22Rv1 (cell line): ENCODE data around the gene KREMEN1.

ENCODE experiments used
- ZFX ChIP-seq: fragments of 450-650 bp; IDR thresholded peaks from 2 replicates; pipeline ENCODE4 v1.6.1; 2017; ENCODE audit warnings: antibody characterized with exemption, borderline replicate concordance
- TF ChIP-seq, protein P1 (sequence below): fragments of 450-650 bp; IDR thresholded peaks from 2 replicates; pipeline ENCODE4 v1.5.1; 2017; ENCODE audit warnings: mild to moderate bottlenecking

DNA sequence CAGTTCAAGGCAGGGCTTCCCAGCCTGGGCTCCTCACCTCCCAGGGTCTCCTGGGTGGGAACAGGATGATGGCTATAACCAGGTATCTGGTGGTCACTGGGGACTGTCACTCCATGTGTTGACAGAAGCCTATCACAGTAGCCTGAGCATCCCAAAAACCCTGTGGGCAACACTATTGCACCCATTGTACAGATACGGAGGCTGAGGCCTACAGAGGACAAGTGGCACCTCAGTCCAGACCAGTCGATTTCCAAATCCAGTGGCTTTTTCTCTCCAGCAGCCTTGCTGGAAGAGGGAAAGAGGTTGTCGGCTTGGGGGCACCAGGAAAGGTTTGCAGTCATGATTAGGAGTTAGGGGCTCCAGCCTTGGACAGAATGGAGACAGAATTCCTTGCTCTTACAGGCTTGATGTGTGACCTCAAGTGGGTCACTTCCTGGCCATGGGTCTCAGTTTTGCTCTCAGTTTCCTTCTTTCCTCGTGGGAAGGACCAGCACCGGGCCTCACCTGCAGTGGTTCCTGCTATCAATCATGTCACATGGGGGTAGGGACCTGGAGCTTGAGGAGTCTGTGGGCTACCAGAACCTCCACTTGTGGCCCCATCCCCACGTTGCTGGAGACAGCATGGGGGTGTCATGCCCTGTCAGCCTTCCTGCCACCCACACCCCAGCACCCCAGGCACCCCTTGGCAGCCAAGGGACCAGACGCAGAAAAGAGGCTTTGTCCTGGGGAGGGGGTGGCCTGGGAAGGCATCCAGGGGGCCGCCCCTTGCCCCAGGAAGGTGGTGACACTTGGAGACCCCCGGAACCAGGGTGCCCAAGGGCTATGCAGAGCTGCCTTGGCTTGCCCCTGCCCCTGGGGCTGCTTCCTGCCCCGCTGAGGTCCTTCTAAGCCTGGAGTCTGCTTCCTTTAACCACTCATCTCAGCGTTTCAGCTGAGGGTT, 135.0 kb downstream of the KREMEN1 start:
- TF ChIP-seq, protein P1, sequence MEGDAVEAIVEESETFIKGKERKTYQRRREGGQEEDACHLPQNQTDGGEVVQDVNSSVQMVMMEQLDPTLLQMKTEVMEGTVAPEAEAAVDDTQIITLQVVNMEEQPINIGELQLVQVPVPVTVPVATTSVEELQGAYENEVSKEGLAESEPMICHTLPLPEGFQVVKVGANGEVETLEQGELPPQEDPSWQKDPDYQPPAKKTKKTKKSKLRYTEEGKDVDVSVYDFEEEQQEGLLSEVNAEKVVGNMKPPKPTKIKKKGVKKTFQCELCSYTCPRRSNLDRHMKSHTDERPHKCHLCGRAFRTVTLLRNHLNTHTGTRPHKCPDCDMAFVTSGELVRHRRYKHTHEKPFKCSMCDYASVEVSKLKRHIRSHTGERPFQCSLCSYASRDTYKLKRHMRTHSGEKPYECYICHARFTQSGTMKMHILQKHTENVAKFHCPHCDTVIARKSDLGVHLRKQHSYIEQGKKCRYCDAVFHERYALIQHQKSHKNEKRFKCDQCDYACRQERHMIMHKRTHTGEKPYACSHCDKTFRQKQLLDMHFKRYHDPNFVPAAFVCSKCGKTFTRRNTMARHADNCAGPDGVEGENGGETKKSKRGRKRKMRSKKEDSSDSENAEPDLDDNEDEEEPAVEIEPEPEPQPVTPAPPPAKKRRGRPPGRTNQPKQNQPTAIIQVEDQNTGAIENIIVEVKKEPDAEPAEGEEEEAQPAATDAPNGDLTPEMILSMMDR: no peak
- no peak for TF ChIP-seq ZFX
